Common myeloid progenitor, CD34-positive (primary cell): Measurements from ENCODE around the gene SLC25A45.
A peak's percentile ranks its signal among the peaks of the same experiment; 100 is the strongest.

Source experiments
- CTCF ChIA-PET: fragments of 350-600 bp; sonication (Branson Sonifier 250); formaldehyde crosslinking; loops from one replicate; lab custom pipeline; 2021; ENCODE audit warnings: antibody characterized with exemption; lab: Charles Lee
- POLR2A ChIA-PET: fragments of 350-600 bp; sonication (Branson Sonifier 250); formaldehyde crosslinking; loops from one replicate; lab custom pipeline; 2021; ENCODE audit warnings: antibody characterized with exemption; lab: Charles Lee
- DNase-seq, 3 donors: peaks; one replicate each; pipeline versions ENCODE4 v3.0.0 to v3.0.0-alpha.2; 2013
- H3K27ac ChIP-seq, 2 experiments: 1 replicate in 1 of 2; 2 replicates in 1 of 2; pipeline ENCODE4 v1.7.0; 2013; ENCODE audit warnings: inconsistent platforms in 2 of 2, low read length in 2 of 2, mild to moderate bottlenecking in 2 of 2, low read depth in 1 of 2, moderate library complexity in 1 of 2; ENCODE audit not compliant: severe bottlenecking in 2 of 2, insufficient read depth in 1 of 2, poor library complexity in 1 of 2
- H3K27me3 ChIP-seq, 5 experiments: replicated peaks in 2 of 5; 1 replicate in 3 of 5; 2 replicates in 2 of 5; pipeline versions ENCODE4 v1.6.1 to v1.7.0; 2013; ENCODE audit warnings: low read length in 4 of 5, mild to moderate bottlenecking in 2 of 5, moderate library complexity in 2 of 5, inconsistent platforms in 1 of 5; ENCODE audit not compliant: insufficient read depth in 5 of 5, control insufficient read depth in 4 of 5
- H3K36me3 ChIP-seq, 4 experiments: 1 replicate in 2 of 4; 2 replicates in 2 of 4; pipeline versions ENCODE4 v1.6.1 to v1.7.0; 2013; ENCODE audit warnings: low read length in 3 of 4, control low read depth in 1 of 4, mild to moderate bottlenecking in 1 of 4; ENCODE audit not compliant: control insufficient read depth in 4 of 4, insufficient read depth in 4 of 4
- H3K4me1 ChIP-seq, 4 experiments: 1 replicate in 3 of 4; 2 replicates in 1 of 4; pipeline versions ENCODE4 v1.6.1 to v1.7.1; 2013; ENCODE audit warnings: low read length in 3 of 4, mild to moderate bottlenecking in 3 of 4, control low read depth in 1 of 4, inconsistent platforms in 1 of 4, moderate library complexity in 1 of 4; ENCODE audit not compliant: control insufficient read depth in 4 of 4, insufficient read depth in 4 of 4; ENCODE audit errors: control extremely low read depth in 1 of 4
- H3K4me3 ChIP-seq, 7 experiments: 1 replicate in 4 of 7; 2 replicates in 3 of 7; pipeline versions ENCODE4 v1.5.1 to v1.7.0; 2013; ENCODE audit warnings: mild to moderate bottlenecking in 7 of 7, low read length in 6 of 7, moderate library complexity in 6 of 7, inconsistent platforms in 2 of 7, low read depth in 2 of 7, control low read depth in 1 of 7; ENCODE audit not compliant: insufficient read depth in 4 of 7, control insufficient read depth in 1 of 7; ENCODE audit errors: extremely low read depth in 1 of 7
- H3K9me3 ChIP-seq, 5 experiments: 1 replicate in 4 of 5; 2 replicates in 1 of 5; pipeline versions ENCODE4 v1.6.1 to v1.7.1; 2013; ENCODE audit warnings: low read length in 4 of 5, mild to moderate bottlenecking in 2 of 5, inconsistent platforms in 1 of 5, low read depth in 1 of 5, moderate library complexity in 1 of 5; ENCODE audit not compliant: control insufficient read depth in 4 of 5, insufficient read depth in 2 of 5; ENCODE audit errors: control extremely low read depth in 1 of 5
- WGBS: methylation state at CpG from one replicate; pipeline ENCODE4 v1.1.5; 2013; ENCODE audit not compliant: insufficient coverage; 5-methylcytosine and 5-hydroxymethylcytosine counted together

The SLC25A45 gene

GRCh38 chr11:65428578-65429067, 46.2 kb upstream of the SLC25A45 start:
- H3K36me3 ChIP-seq, result peaks cover 0 to 32% (median 8%) of the 10 kb centered on the region in 4 experiments
- peak overlapping the region in 5 of 7 experiments; percentile 46 to 100 (median 99) for H3K4me3 ChIP-seq
- no peak for DNase-seq
- CTCF ChIA-PET, result interaction anchor here (1.6 kb wide), 1 partner anchor 79 kb away, joined by 3 read pairs; no protein-coding TSS in a partner anchor
- no peaks in the 10 kb centered on the region for H3K27me3 ChIP-seq
- H3K4me1 ChIP-seq, result peaks cover 36 to 75% (median 59%) of the 10 kb centered on the region in 4 experiments
- POLR2A ChIA-PET, result interaction anchor here (0.6 to 17.4 kb wide), 4 partner anchors 12 to 75 kb away, joined by 3 to 747 read pairs (median 36); partner anchors contain the start of gene MALAT1
- 62% methylated on average over 4 of the region's 5 CpGs for WGBS
- peak overlapping the region in 1 of 2 experiments; percentile 100 for H3K27ac ChIP-seq
- H3K9me3 ChIP-seq, result no peaks in the 10 kb centered on the region

GRCh38 chr11:65427691-65428577, 45.5 kb upstream of the SLC25A45 start:
- CTCF ChIA-PET, result interaction anchor here (1.3 to 4.7 kb wide), 4 partner anchors 9 to 80 kb away, joined by 3 to 26 read pairs (median 3); no protein-coding TSS in a partner anchor
- H3K27me3 ChIP-seq, result no peaks in the 10 kb centered on the region
- peak in 2 of 3 donors; percentile 67 to 73 for DNase-seq
- H3K9me3 ChIP-seq, result no peaks in the 10 kb centered on the region
- H3K4me3 ChIP-seq, result peak overlapping the region in 6 of 7 experiments; percentile 31 to 100 (median 94)
- POLR2A ChIA-PET, result interaction anchor here (0.7 to 17.4 kb wide), 12 partner anchors 11 to 166 kb away, joined by 3 to 747 read pairs (median 3); partner anchors contain the start of genes FRMD8 and MALAT1
- H3K4me1 ChIP-seq, result peaks cover 36 to 80% (median 57%) of the 10 kb centered on the region in 4 experiments
- 53% methylated on average over 5 of the region's 11 CpGs for WGBS
- peaks cover 0 to 36% (median 9%) of the 10 kb centered on the region in 4 experiments for H3K36me3 ChIP-seq
- H3K27ac ChIP-seq, result peak overlapping the region; percentile 99 to 100

DNA sequence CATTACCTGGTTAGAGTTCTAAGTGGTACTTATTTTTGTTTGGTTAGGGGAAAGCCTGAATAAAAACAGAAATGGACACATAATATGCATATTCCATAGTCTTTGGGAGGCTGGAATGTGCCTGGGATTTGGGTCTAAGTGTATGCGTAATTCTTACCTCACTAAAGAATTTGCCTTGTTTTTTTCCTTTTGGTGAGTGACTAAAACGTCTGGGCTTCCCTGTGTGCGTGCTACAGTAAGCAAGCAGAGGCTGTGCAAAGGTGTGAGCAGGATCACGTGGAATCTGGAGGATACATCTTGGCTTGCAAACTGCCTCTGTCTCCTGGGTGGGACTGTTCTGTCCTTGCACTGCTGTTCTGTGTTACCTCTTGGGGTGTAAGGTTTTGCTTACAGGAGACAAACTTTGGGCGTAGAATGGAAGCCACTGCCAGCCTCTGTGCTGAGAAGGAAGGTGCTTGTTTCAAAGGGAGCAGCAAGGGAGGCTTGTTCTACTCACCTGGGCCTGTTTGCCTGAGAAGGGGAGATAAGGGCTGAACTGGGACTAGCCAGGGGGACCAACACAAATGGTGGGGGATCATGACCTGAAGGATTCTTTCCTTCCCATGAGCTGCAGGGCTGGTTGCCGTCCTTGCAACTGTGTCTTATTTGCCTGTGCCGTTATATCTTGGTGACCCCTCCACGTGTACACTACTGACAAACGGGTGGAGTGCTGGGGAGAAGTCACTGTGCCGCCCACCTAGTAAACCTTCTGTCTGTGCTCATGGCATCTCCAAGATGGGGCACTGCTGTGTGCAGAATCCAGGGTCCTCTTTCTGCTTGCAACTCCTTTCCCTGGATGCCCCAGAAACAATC, 44.6 kb upstream of the SLC25A45 start:
- WGBS, result 87% methylated on average over 3 of the region's 10 CpGs
- H3K27me3 ChIP-seq, result no peaks in the 10 kb centered on the region
- POLR2A ChIA-PET, result interaction anchor here (0.7 to 17.4 kb wide), 15 partner anchors 11 to 167 kb away, joined by 3 to 747 read pairs (median 5); partner anchors contain the start of genes FRMD8, MALAT1 and SLC25A45
- peaks cover 35 to 75% (median 51%) of the 10 kb centered on the region in 4 experiments for H3K4me1 ChIP-seq
- H3K36me3 ChIP-seq, result peaks cover 0 to 35% (median 9%) of the 10 kb centered on the region in 4 experiments
- no peaks in the 10 kb centered on the region for H3K9me3 ChIP-seq
- CTCF ChIA-PET, result interaction anchor here (1.0 to 6.2 kb wide), 6 partner anchors 10 to 72 kb away, joined by 3 to 74 read pairs (median 3); partner anchors contain the start of gene MALAT1
- peak overlapping the region in 6 of 7 experiments; percentile 76 to 100 (median 100) for H3K4me3 ChIP-seq
- DNase-seq, result peak in 2 of 3 donors; percentile 82 to 90
- peak overlapping the region; percentile 99 to 100 for H3K27ac ChIP-seq

- no peaks in the 10 kb centered on the region for H3K27me3 ChIP-seq
- 0% methylated on average over 1 of the region's 9 CpGs for WGBS
- peaks cover 32 to 79% (median 55%) of the 10 kb centered on the region in 4 experiments for H3K4me1 ChIP-seq
- ChIA-PET CTCF (interaction anchor here (1.0 to 6.2 kb wide), 5 partner anchors 10 to 73 kb away, joined by 3 to 74 read pairs (median 3); partner anchors contain the start of gene MALAT1), POLR2A (interaction anchor here (0.6 to 17.4 kb wide), 13 partner anchors 10 to 412 kb away, joined by 3 to 747 read pairs (median 6); partner anchors contain the start of genes ARL2, MALAT1 and SLC25A45)
- H3K4me3 ChIP-seq, result peak overlapping the region in 6 of 7 experiments; percentile 76 to 100 (median 100)
- peaks cover 0 to 35% (median 9%) of the 10 kb centered on the region in 4 experiments for H3K36me3 ChIP-seq
- DNase-seq, result peak; percentile 92 to 98 (median 95)
- H3K27ac ChIP-seq, result peak overlapping the region; percentile 99 to 100
- H3K9me3 ChIP-seq, result no peaks in the 10 kb centered on the region
Measured at GRCh38 chr11:65425971-65426838, 43.8 kb upstream of the SLC25A45 start.

GRCh38 chr11:65425105-65425970, 42.9 kb upstream of the SLC25A45 start:
- WGBS, result 0% methylated on average over 6 of the region's 9 CpGs
- CTCF ChIA-PET, result interaction anchor here (1.0 to 6.2 kb wide), 5 partner anchors 9 to 74 kb away, joined by 3 to 74 read pairs (median 4); partner anchors contain the start of gene MALAT1
- DNase-seq, result peak; percentile 78 to 92 (median 87)
- Histone ChIP-seq H3K36me3 (peaks cover 0 to 35% (median 9%) of the 10 kb centered on the region in 4 experiments), H3K27me3 (no peaks in the 10 kb centered on the region), H3K4me1 (peaks cover 29 to 79% (median 57%) of the 10 kb centered on the region in 4 experiments), H3K27ac (peak overlapping the region; percentile 99 to 100), H3K4me3 (peak overlapping the region; percentile 76 to 100 (median 99)), H3K9me3 (no peaks in the 10 kb centered on the region)
- POLR2A ChIA-PET, result interaction anchor here (0.7 to 17.4 kb wide), 13 partner anchors 9 to 411 kb away, joined by 3 to 747 read pairs (median 9); partner anchors contain the start of genes ARL2, FAM89B, MALAT1 and SLC25A45
